CD1c-positive myeloid dendritic cell (primary cell): ENCODE results near the gene STX4.
"Not testable (repeated sequence)": the region's sequence is repeated elsewhere in the genome, so short reads cannot be mapped to it uniquely, and the experiment has no call there.

Experiments
- DNase-seq: peaks from one replicate; pipeline ENCODE4 v3.0.0-alpha.2; 2016; ENCODE audit errors: extremely low spot score

The STX4 gene

DNA sequence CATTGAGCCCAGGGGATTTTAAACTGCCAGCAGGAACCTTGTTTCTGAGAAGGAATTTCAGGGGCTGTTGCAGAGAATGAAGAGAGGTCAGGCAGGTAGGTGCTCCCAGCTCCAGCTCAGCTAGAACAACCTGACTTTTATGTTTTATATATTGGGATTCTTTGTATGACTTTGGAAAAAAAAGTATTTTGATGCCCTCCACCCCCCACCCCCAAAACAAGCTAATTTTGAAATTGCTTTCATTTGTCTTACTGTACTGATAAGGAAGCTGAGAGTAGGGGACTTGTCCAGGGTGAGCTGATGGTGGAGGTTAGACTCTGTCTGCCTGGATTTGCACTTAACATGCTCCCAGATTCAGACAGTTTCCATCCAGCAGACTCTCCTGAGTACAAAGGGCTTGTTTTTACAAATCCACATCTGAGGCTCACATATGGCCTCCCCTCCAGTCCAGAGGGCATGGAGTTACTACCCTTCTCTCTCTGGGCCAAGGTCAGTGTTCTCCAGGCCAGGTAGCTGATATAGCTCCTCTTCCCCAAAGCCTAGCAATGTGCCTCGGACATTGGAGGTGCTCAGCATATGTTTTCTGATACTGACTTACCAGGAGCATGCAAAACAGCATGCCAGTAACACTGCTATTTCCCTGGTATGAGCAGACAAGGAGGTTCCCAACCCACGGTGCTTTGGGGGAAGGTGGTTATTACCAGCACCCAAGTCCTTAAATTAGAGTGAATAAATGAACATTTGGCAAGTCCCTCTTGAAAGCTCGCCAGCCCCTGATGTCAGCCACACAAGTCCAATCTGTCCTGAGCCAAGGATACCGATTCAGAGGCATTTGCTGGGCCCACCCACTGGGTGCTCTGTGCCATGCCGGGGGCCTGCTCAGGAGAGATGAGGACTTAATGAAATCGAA lies 34.3 kb upstream of the STX4 start:
- no peak for DNase-seq

DNA sequence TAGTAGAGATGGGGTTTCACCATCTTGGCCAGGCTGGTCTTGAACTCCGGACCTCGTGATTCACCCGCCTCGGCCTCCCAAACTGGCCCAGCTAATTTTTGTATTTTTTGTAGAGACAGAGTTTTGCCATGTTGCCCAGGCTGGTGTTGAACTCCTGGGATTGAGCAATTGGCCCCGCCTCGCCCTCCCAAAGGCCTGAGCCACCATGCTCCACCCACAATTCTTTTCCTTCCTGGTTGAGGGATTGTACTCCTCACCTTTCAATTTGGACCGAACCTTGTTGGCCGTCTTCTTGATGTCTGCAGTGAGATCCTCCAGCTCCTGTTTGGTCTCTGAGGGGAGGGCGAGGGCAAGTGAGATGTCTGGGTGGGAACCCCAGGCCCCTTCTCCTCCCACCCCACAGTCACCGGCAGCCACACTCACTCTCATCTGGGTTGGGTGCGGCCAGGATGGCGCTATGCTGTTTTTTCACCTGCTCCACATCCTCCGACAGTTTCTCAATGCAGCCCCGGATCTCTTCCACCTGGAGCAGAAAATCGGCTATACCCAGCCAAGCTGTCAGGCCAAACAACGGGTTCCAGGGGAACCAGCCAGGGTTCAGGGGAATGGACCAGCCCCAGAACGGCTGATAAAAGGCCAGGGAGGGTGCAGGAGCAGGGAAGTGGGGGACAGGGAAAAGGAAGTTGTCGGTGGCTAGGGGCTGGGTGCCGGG lies 32.5 kb upstream of the STX4 start:
- no peak for DNase-seq

DNA sequence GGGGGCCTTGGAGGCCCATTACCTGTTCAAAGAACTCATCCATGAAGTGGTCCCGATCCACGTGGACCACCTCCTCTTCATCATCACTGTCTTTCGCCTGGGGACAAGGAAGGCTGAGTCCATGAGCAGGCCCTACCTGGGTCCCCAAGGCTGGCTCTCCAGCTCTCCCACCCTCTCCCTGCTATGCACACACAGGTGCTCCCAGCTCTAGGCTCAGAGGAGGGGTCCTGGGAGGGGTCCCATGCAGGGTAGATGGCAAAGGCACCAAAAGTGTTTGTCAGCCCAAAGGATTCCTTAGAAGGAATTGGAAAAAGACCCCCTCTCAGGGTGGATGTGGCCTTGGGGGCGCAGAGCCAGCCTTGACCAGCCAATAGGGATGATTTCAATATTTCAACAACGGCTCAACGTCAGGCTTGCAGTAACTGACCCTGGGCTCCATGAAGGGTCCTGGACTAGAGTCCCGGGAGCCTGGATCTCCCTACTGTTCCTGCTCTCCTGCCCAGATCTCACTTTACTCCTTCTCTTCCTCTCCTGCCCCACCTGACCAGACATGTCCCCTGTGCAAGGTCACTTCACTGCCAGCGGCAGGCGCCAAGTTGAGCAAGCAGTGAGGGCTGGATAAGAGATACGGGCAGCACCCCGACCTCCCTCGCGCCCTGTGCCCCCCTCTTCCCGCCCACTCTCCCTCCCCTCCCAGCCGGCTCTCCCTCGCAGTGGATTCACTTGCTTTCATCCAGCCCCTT lies 31.7 kb upstream of the STX4 start:
- DNase-seq: no peak

DNA sequence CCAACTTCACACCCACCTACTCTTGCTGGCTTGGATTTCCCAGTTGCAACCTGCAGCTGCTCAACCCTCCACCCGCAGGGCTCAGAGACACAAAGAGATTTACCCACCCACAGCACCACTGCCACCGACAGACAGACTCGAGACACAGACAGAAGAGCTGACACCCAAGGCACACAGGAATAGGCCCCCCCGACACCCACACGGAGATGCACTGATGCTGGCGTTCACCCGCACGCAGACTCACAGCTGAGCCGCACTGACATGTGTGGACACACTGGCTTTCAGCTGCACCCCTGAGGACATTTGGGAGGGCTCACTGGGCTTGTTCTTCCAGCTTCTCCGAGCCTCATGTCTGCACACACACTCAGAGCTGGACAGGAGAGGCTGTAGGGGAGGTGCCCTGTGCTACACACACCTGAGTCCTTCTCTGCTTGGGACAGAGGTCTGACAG lies 31.1 kb upstream of the STX4 start:
- no peak for DNase-seq

DNA sequence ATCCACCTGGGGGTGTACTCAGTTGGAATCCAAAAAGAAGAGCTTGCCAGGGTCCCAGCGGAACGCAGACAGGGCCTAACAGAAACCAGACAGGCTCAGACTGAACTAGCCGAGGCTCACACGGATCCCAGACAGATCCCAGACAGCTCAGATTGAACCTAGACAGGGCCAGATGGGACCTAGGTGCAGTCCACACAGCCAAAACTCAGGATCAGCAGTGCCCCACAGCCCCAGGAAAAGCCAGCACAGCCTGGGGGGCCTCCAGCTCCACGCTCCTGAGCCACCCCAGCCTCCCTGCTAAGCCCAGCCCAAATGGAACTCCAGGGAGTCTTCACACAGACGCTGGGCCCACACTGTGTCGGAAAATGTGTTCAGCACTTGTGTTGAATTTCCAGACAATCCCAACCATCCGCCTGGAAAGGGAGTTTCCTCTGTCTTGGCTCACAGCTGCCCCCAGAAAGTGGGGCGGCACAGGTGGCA lies 30.5 kb upstream of the STX4 start:
- no peak for DNase-seq

DNA sequence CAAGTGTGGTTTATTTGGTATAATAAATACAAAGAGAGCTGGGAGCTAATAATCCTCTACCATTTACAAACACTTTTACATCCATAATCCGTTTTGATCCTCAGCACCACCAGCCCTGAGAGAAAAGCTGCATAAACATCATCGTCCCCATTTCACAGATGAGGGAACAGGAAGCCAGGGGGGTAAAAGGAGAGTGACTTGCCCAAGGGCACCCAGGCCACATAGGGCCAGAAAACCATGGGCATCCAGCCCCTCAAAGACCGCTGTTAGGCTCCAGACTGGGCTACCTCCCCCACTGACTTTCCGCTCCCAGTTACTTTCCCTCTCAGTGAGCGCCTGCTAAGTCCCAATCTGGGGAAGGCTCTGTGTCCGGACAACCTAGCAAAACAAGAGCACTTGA lies 29.6 kb upstream of the STX4 start:
- no peak for DNase-seq

DNA sequence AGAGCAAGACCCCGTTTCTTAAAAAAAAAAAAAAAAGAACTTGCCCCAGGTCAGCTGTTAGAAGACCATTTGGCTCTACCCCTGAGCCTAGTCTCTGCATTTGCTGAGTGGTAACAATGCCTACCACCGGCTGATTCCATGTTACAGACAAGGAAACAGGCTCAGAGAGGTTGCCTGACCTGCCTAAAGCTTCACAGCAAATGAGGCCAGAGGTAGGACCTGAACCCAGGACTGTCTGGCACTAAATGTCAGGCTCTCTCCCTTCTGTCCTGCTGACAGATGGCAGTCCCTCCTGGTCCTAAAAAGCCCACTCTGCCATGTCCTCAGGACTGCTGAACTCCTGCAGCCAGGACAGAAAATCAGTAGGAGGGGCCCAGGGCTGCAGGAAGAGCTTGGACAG lies 28.7 kb upstream of the STX4 start:
- no peak for DNase-seq

DNA sequence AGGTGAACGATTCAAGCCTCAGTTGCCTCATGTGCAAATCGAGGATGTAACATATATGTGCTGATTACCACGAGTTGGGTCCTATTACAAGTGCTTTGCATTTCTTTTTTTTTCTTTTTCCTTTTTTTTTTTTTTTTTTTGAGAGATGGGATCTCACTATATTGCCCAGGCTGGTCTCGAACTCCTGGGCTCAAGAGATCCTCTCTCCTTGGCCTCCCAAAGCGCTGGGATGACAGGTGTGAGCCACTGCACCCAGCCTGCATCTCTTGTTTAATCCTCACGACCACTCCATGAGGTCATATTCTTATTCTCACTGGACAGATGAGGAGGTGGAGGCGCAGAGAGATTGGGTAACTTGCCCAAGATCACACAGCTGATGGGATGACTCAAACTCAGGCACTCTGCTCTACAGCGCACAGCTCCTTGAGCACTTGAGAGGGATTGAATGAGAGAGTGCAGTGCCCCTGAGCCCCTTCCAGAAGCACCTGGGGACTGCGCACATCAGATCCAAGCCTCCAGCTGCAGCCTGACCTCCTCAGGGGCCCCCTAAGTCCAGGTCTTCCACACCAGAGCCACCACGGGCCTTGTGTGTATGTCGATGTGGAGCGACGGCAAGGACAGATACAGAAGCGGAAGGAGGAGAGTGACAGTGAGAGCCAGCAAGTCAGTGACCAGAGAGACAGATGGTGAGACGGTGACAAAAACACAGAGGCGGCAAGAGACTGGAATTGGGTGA lies 27.8 kb upstream of the STX4 start:
- DNase-seq: no peak

DNA sequence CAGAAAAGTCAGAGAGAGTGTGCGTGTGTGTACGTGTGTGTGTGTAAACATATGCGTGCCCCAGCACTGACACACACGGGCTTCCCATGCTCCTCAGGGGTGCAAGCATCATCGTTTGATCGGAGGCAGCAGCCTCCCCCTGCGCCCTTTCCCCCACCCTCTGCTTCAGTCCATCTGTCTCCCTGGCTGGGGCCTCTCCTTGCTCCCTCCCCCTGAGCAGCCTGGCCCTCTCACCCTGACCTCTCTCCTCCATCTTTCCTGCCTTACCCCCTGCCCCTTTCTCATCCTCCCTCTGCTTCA lies 27.3 kb upstream of the STX4 start:
- no peak for DNase-seq

DNA sequence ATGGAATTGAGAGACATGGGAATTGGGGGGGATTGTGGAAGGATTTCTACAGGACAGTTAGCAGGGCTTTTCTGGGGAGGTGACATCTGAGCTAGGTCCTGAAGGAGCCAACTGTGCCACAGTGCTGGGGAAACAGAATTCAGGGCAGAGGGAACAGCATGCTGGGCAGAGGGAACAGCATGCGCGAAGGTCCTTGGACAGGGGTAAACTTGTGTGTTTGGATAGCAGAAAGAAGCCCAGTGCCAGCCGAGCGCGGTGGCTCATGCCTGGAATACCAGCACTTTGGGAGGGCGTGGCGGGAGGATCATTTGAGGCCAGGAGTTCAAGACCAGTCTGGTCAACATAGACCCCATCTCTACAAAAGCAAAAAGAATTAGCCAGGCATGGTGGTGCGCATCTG lies 26.8 kb upstream of the STX4 start:
- no peak for DNase-seq

DNA sequence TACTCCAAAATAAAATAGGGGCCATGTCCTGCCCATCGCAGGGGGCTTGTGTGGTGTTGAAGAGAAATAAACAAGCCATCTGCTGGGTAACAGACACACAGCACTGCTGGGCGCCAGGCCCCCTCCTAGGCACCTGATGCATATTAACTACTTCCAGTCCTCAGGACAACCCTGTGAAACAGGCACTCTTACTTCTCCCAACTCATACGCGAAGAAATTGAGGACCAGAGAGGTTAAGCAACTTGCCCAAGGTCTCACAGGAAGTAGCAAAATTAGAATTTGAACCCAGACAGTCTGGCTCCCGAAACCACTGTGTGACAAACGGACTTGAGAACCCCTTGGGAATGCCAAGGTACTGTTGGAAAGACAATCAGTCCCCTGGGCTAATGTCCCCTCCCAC lies 25.7 kb upstream of the STX4 start:
- no peak for DNase-seq

DNA sequence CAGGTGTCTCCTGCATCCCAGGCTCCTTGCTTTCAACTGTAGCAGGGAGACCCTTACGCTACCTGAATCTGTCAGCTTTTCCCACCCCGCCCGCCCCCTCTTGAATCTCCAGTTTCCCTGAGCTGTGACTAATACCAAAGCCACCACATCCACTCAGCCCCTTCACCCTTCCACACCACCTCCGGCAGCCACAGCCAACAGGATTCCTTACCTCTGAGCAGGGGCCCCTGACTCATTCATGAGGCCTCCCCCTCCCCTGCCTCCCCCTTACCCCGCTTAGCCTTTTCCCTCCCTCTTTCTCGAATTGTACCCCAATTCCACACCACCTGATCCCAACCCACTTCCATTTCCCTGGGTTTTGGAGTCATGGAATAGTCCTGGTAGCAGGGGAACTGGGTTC lies 25.2 kb upstream of the STX4 start:
- no peak for DNase-seq

DNA sequence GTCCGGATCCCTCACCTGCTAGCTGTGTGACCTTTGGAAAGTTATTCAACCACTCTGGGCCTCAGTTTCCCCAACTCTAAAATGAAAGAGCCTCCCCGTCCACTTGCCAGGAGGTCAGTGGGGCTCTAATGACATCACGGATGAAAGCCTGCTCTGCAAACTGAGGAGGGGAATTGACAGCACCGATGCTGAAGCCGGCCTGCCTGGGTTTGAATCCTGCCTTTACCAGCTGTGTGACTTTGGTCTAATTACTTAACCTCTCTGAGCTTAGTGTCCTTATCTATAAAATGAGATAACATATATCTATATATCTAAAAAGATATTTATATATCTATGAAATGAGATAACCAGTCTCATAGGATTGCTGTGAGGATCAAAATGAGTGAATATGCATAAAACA lies 24.8 kb upstream of the STX4 start:
- no peak for DNase-seq

DNA sequence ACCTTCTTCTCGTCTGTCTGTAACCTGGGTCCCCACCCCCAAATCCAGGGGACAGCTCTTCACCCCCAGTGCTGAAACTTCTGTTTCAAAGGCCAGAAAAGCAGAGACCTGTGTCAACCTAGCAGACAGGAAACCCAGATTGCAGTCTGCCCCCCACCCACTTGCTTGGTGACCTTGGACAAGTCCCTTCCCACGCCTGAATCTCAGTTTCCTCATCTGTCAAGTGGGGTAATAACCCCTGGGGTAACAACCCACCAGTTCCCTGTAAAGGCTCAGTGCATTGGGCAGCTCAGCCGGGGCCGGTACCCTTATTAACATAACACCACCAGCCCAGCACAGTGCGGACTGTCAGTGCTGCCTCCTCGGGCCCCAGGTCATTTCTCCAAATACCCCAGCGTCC lies 24.2 kb upstream of the STX4 start:
- DNase-seq: no peak

DNA sequence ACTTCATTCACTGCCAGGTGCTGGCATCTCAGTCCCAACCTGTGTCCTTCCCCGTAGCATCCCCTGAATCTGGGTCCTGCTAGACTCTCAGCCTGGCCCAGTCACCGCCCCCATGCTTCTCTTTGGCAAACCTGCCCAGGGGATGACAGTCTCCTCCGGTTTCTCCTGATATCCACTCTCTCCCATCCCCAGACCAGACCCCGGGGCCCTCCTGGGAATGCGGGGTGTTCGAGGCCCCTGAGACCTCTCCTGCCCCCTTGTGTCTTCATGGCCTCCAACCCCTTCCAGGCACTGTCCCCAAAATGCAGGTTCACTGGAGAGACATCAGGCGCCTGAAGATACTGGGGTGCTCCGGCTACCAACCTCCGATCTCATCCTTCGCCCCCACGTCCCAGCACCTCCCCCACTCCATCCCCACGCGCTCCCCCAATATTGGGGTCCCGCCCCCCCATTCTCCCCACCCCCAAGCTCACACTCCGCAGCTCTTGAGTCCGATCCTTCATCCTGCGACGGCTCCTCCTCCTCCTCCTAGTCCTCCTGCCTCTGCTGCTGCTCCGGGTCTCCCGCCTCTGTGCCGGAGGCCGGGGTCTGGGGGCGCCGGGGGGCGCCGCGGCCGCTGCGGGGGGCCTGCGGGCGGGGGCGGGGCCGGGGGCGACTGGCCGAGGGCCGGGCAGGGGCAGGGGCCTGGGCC lies 23.3 kb upstream of the STX4 start:
- DNase-seq: no peak

DNA sequence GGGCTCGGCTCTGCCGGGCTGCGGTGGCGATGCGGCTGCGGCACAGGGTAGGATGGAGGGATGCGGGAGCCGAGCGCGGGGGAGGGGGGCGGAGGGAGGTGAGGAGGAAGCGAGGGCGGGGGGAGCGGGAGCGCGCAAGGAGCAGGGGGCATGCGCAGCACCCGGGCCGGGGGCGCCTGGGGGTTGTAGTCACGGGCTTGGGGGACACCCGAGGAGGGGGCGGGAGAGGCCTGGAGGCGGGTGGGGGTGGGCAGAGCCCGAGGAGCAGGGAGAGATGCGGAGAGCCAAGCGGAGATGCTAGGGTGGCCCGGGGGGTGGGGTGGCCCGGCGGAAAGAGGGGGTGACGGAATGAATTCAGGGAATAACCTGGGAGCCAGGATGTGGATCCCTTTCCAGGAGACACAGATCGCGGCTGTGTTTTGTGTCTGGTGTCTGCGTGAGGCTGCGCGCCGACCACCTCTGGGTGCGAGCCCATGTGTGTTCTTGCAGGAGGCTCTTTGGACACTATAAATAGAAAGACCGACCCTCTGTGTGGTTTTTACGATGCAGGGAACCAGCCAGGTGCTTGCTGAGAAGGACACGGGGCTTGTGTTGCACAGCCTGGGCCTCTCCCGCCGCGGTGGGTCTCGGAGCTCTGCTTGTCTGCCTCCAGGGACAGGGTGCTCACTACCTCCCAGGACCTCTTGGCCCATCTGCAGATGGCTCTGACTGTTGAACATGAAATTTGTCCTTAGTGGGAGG lies 22.6 kb upstream of the STX4 start, which contains the start of gene STX1B:
STX1B (minus strand) TSS at position 54 of the 741 bp plus-strand sequence. CDS start 242 bp downstream, outside the sequence.
- no peak for DNase-seq

DNA sequence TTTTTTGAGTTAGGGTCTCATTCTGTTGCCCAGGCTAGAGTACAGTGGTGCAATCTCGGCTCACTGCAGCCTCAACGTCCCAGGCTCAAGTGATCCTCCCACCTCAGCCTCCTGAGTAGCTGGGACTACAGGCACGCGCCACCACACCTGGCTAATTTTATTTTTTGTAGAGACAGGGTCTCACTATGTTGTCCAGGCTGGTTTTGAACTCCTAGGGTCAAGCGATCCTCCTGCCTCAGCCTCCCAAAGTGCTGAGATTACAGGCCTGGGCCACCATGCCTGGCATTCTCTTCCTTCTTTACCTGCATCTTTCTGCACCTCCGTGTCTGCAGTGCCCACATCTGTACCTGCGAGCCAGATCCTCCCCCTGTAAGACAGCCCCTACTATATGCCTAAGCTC lies 21.5 kb upstream of the STX4 start:
- not testable (repeated sequence) for DNase-seq

DNA sequence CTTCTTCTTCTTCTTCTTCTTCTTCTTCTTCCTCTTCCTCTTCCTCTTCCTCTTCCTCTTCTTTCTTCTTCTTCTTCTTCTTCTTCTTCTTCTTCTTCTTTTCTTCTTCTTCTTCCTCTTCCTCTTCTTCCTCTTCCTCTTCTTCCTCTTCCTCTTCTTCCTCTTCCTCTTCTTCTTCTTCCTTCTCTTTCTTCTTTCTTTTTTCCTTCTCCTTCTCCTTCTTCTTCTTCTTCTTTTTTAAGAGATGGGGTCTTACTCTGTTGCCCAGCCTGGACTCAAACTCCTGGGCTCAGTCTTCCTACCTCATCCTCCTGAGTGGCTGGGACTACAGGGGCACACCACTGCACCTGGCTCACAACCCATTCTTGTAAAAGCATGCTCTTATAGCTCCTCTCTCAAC lies 20.1 kb upstream of the STX4 start:
- DNase-seq: not testable (repeated sequence)

DNA sequence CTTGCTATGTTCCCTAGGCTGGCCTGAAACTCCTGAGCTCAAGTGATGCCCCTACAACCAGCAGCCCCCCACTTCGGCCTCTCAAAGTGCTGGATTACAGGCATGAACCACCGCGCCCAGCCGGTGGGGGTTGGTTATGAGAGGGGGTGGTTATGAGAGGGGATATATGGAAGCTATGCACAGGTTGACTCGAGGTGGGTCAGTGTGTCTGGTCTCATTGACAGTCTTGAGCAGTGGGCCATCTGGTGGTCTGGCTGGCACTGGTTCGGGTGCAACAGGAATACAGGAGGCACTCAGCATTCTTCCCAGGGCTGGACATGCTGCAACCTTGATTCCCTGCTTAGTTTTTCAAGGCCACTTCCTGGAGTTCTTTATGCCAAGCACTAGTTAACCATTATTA lies 17.3 kb upstream of the STX4 start:
- DNase-seq: no peak

DNA sequence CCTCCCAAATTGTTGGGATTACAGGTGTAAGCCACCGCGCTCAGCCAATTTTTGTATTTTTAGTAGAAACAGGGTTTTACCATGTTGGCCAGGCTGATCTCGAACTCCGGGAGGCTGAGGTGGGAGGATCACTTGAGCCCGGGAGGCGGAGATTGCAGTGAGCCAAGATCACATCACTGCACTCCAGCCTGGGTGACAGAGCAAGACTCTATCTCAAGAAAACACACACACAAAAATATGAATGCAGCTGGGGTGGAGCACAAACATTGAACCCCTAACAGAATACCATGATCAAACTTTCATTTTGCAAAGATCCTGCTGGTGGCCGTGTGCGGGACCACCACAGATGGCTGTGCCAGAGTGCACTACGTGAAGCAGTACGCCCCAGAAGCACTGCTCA lies 15.6 kb upstream of the STX4 start:
- not testable (repeated sequence) for DNase-seq
